Heart left ventricle (tissue), 13 donors: ENCODE data around the gene GANAB.

Source experiments
- POLR2A ChIP-seq, 2 donors: fragments of 450-650 bp; IDR thresholded peaks; one replicate each; pipeline ENCODE4 v1.6.1; 2017; ENCODE audit warnings: antibody characterized with exemption in 2 of 2, mild to moderate bottlenecking in 2 of 2, moderate library complexity in 2 of 2
- TF ChIP-seq, protein P1 (sequence below), 12 donors: fragments of 200-600 bp; sonication (generic) in 4 of 12; IDR thresholded peaks; one replicate each; pipeline versions ENCODE4 v1.5.0 to v1.8.0; 2018 to 2022; ENCODE audit warnings: antibody characterized with exemption in 12 of 12, mild to moderate bottlenecking in 5 of 12
- donor health status: ischemic (EF 13 %, LVEDD 7.1; RV severe dilation, severe dysfunction).
- donor health status: DM: no; HTN: yes; CAD: no.
- donor health status: DM: no; HTN: no; CAD: no.
- donor health status: ischemic (EF 25% LVEDD 6.9; RV normal size, moderate dysfunction).
- donor health status: ischemic (EF 25% LVEDD 5.7; RV mildly dilated, moderate dysfunction).
- donor health status: ischemic (EF 35%, LVEDD 5.7; RV mildly dilated, moderate dysfunction).
- donor health status: nonischemic (EF 11% LVEDD 7.7; RV severe dilation, severe dysfunction).
- donor health status: DM: yes; HTN: yes; CAD: no.
- donor health status: PGD.
- donor health status: ischemic (EF 29% LVEDD 5.4; RV normal size, mild dysfunction).
- donor health status: nonischemic (EF 23%, LVEDD 6.1; RV moderate dilation, normal function).

- TF ChIP-seq, protein P1, sequence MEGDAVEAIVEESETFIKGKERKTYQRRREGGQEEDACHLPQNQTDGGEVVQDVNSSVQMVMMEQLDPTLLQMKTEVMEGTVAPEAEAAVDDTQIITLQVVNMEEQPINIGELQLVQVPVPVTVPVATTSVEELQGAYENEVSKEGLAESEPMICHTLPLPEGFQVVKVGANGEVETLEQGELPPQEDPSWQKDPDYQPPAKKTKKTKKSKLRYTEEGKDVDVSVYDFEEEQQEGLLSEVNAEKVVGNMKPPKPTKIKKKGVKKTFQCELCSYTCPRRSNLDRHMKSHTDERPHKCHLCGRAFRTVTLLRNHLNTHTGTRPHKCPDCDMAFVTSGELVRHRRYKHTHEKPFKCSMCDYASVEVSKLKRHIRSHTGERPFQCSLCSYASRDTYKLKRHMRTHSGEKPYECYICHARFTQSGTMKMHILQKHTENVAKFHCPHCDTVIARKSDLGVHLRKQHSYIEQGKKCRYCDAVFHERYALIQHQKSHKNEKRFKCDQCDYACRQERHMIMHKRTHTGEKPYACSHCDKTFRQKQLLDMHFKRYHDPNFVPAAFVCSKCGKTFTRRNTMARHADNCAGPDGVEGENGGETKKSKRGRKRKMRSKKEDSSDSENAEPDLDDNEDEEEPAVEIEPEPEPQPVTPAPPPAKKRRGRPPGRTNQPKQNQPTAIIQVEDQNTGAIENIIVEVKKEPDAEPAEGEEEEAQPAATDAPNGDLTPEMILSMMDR (IDR thresholded peaks at IDR 0.05) = no peak
- TF ChIP-seq POLR2A (IDR thresholded peaks at IDR 0.05) = no peak
Measured at GRCh38 chr11:62605467-62605866, 40.9 kb downstream of the GANAB start.
